Hepatocyte (in vitro differentiated cells): Measurements from ENCODE around the gene ULK4. TPM values are rescaled to one million over a fixed set of nuclear protein-coding genes. Genes with fewer than 3 reads are reported as not detected.

ENCODE experiments used
- DNase-seq: peaks from one replicate; pipeline ENCODE4 v3.0.0-alpha.2; 2016; ENCODE audit warnings: low spot score
- H2AFZ ChIP-seq: fragments of 200-600 bp; sonication (generic); 2 replicates; pipeline ENCODE4 v1.6.0; 2016; ENCODE audit warnings: antibody characterized with exemption, mild to moderate bottlenecking
- H3K27ac ChIP-seq: fragments of 200-600 bp; sonication (generic); 2 replicates; pipeline ENCODE4 v1.5.1; 2016; ENCODE audit warnings: mild to moderate bottlenecking
- H3K27me3 ChIP-seq: fragments of 200-600 bp; sonication (generic); 2 replicates; pipeline ENCODE4 v1.6.1; 2016
- H3K36me3 ChIP-seq: fragments of 200-600 bp; sonication (generic); replicated peaks from 2 replicates; pipeline ENCODE4 v1.5.1; 2016; ENCODE audit warnings: low read depth; ENCODE audit not compliant: insufficient read depth
- H3K4me1 ChIP-seq: fragments of 200-600 bp; sonication (generic); 2 replicates; pipeline ENCODE4 v1.5.1; 2016; ENCODE audit warnings: mild to moderate bottlenecking, moderate library complexity; ENCODE audit not compliant: insufficient read depth
- H3K4me2 ChIP-seq: fragments of 200-600 bp; sonication (generic); 2 replicates; pipeline ENCODE4 v1.6.0; 2016
- H3K4me3 ChIP-seq: fragments of 200-600 bp; sonication (generic); 2 replicates; pipeline ENCODE4 v1.5.1; 2016; ENCODE audit warnings: mild to moderate bottlenecking
- H3K79me2 ChIP-seq: fragments of 200-600 bp; sonication (generic); 2 replicates; pipeline ENCODE4 v1.6.0; 2017; ENCODE audit warnings: mild to moderate bottlenecking
- H3K9me2 ChIP-seq: fragments of 200-600 bp; sonication (generic); replicated peaks from 2 replicates; pipeline ENCODE4 v1.6.0; 2017; ENCODE audit warnings: mild to moderate bottlenecking; ENCODE audit not compliant: insufficient read depth
- H3K9me3 ChIP-seq: fragments of 200-600 bp; sonication (generic); 2 replicates; pipeline ENCODE4 v1.5.1; 2016; ENCODE audit warnings: low read depth, mild to moderate bottlenecking
- H4K20me1 ChIP-seq: fragments of 200-600 bp; sonication (generic); 2 replicates; pipeline ENCODE4 v1.6.0; 2016; ENCODE audit warnings: mild to moderate bottlenecking; ENCODE audit not compliant: insufficient read depth, poor library complexity, severe bottlenecking
- EZH2 ChIP-seq: fragments of 200-600 bp; sonication (generic); IDR thresholded peaks from 2 replicates; pipeline ENCODE4 v1.6.1; 2016; ENCODE audit warnings: antibody characterized with exemption, mild to moderate bottlenecking, borderline replicate concordance
- EZH2phosphoT487 ChIP-seq: fragments of 200-600 bp; sonication (generic); IDR thresholded peaks from one replicate; pipeline ENCODE4 v1.6.1; 2018; ENCODE audit warnings: antibody characterized with exemption, mild to moderate bottlenecking, low read depth, moderate library complexity; ENCODE audit not compliant: unreplicated experiment, severe bottlenecking
- WGBS: methylation state at CpG from one replicate; pipeline ENCODE4 v1.1.6; 2016; ENCODE audit warnings: low lambda C conversion rate; ENCODE audit errors: missing lambda C conversion rate; 5-methylcytosine and 5-hydroxymethylcytosine counted together
- polyA plus RNA-seq: library from polyadenylated mRNA; unstranded; fragments of >200 nt; fragmentation: Nextera tagmentation; extraction: Ambion mirVana; gene quantifications from 2 replicates; pipeline ENCODE4 v1.2.1, GENCODE V29; 2016
- total RNA-seq: library from RNA; depleted of rRNA; stranded (reverse); fragments of >200 nt; gene quantifications from 2 replicates; pipeline ENCODE4 v1.2.3, GENCODE V29; 2014
- TF ChIP-seq, protein P1 (sequence below): fragments of 200-600 bp; sonication (generic); IDR thresholded peaks from 2 replicates; pipeline ENCODE4 v1.5.1; 2016; ENCODE audit warnings: antibody characterized with exemption, mild to moderate bottlenecking; ENCODE audit not compliant: poor library complexity

The ULK4 gene
- total and polyA plus RNA-seq, 2 experiments from 2014 or later, result 3.8 to 9.1 TPM

DNA sequence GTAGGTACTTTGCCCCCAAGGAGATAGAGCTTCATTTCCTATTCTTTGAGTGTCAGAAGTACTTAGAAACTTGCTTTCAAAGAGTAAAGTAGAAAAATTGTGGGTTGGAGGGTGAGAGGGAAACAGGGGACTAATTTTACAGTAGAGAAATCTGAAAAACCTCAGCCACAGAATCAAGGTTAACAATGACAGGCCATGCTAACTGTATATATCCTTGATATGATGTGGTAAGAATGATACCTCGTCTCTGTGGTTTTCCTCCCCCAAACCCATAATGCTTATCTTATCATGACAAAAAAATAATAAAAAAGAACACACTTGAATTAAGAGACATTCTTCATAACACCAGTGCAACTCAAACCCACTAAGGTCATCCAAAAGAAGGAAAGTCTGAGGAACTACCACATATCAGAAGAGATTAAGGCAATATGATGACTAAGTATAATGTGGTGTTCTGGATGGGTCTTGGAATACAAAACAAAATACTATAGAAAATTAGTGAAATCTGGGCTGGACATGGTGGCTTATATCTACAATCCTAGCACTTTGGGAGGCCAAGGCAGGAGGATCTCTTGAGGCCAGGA lies 360.4 kb downstream of the ULK4 start:
- 63% methylated on average over 1 of the region's 1 CpG for WGBS
- TF ChIP-seq EZH2, result no peak
- TF ChIP-seq, protein P1, sequence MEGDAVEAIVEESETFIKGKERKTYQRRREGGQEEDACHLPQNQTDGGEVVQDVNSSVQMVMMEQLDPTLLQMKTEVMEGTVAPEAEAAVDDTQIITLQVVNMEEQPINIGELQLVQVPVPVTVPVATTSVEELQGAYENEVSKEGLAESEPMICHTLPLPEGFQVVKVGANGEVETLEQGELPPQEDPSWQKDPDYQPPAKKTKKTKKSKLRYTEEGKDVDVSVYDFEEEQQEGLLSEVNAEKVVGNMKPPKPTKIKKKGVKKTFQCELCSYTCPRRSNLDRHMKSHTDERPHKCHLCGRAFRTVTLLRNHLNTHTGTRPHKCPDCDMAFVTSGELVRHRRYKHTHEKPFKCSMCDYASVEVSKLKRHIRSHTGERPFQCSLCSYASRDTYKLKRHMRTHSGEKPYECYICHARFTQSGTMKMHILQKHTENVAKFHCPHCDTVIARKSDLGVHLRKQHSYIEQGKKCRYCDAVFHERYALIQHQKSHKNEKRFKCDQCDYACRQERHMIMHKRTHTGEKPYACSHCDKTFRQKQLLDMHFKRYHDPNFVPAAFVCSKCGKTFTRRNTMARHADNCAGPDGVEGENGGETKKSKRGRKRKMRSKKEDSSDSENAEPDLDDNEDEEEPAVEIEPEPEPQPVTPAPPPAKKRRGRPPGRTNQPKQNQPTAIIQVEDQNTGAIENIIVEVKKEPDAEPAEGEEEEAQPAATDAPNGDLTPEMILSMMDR, result no peak
- Histone ChIP-seq H2AFZ (no peak overlapping the region), H3K27ac (no peak overlapping the region), H3K4me1 (no peaks in the 10 kb centered on the region), H3K79me2 (no peaks in the 10 kb centered on the region), H3K9me3 (no peaks in the 10 kb centered on the region), H3K4me2 (no peak overlapping the region), H3K27me3 (no peaks in the 10 kb centered on the region), H3K4me3 (no peak overlapping the region), H3K36me3 (no peaks in the 10 kb centered on the region), H3K9me2 (no peaks in the 10 kb centered on the region), H4K20me1 (no peaks in the 10 kb centered on the region)
- DNase-seq, result no peak

DNA sequence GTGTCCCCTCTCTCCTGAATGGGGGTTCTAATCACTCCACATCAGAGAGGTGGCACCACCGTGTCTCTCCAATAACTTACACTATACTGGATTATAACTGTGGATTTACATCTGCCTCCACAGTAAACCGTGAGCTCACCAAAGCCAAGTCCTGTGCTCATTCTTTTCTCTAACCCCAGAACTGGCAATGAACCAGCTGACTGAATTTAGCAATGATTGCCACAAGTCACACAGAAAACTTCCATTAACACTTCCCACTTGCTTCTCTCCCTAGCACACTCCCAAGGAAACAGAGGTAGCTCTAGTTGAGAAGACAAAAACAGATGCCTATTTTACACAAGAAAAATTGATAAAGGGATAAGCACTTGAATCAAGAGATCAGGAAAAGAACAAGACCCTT lies 361.3 kb downstream of the ULK4 start:
- no peaks in the 10 kb centered on the region for H3K9me3 ChIP-seq
- H3K79me2 ChIP-seq, result no peaks in the 10 kb centered on the region
- 79% methylated on average over 2 of the region's 2 CpGs for WGBS
- no peak overlapping the region for H3K4me3 ChIP-seq
- TF ChIP-seq, protein P1, result no peak
- no peak for TF ChIP-seq EZH2
- no peak for TF ChIP-seq EZH2phosphoT487
- no peaks in the 10 kb centered on the region for H3K4me1 ChIP-seq
- no peak for DNase-seq
- no peak overlapping the region for H3K4me2 ChIP-seq
- no peaks in the 10 kb centered on the region for H3K9me2 ChIP-seq
- H3K27me3 ChIP-seq, result no peaks in the 10 kb centered on the region
- H3K27ac ChIP-seq, result no peak overlapping the region
- H3K36me3 ChIP-seq, result no peaks in the 10 kb centered on the region
- H4K20me1 ChIP-seq, result no peaks in the 10 kb centered on the region
- H2AFZ ChIP-seq, result no peak overlapping the region

DNA sequence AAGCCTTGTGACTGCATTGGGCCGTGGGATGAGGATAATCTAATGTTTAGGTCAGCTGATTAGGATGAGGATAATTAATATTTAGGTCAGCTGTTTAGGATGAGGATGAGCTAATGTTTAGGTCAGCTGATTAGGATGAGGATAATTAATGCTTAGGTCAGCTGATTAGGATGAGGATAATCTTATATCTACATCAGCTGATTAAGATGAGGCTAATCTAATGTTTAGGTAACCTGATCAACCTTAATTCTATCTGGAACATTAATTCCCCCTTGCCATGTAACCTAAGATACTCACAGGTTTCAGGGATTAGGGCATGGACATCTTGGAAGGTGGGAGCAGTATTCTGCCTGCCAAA lies 362.8 kb downstream of the ULK4 start:
- Histone ChIP-seq H3K9me3 (no peaks in the 10 kb centered on the region), H3K36me3 (no peaks in the 10 kb centered on the region), H3K4me2 (no peak overlapping the region), H3K4me3 (no peak overlapping the region), H3K27ac (no peak overlapping the region), H3K9me2 (no peaks in the 10 kb centered on the region), H3K79me2 (no peaks in the 10 kb centered on the region), H3K4me1 (no peaks in the 10 kb centered on the region), H3K27me3 (no peaks in the 10 kb centered on the region), H2AFZ (no peak overlapping the region), H4K20me1 (no peaks in the 10 kb centered on the region)
- no peak for DNase-seq
- WGBS, result 75% methylated on average over 1 of the region's 1 CpG
- no peak for TF ChIP-seq EZH2
- TF ChIP-seq, protein P1, result no peak
